ENCODE results near the gene OR6J1. TPM values are rescaled to one million over a fixed set of nuclear protein-coding genes. Genes with fewer than 3 reads are reported as not detected.
A peak's percentile ranks its signal among the peaks of the same experiment; 100 is the strongest.
"Not testable (repeated sequence)": the region's sequence is repeated elsewhere in the genome, so short reads cannot be mapped to it uniquely, and the experiment has no call there.

OR6J1 gene
- total RNA-seq, 1 experiment from 2014 or later = not detected

DNA sequence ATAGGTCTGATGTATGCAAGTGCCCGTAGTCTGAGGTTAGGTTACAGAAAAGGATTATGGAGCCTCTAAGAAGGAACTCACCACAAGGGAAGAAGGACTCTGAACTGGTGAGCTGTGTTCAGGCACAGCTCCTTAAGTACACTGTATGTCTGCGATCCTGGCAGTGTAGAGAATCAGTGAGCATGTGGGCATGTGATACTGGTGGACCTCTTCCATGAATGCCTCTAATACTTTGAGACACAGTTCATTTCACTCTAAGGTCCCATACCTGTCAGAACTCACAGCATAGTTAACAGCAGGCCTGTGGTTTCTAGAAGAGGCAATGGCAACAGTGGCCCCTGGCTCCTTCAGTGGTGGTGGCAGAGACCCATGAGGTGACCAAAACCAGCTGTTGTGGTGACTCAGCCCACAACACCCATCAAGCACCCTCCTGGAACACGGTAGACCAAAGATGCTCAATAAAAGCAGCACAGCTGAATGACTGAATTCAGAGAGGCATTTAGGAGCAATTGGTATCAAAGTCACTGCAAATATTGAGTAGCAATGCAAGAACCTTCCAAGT lies 6.9 kb upstream of the OR6J1 start:
- DNase-seq (ENCODE audit: low spot score) = no peak

DNA sequence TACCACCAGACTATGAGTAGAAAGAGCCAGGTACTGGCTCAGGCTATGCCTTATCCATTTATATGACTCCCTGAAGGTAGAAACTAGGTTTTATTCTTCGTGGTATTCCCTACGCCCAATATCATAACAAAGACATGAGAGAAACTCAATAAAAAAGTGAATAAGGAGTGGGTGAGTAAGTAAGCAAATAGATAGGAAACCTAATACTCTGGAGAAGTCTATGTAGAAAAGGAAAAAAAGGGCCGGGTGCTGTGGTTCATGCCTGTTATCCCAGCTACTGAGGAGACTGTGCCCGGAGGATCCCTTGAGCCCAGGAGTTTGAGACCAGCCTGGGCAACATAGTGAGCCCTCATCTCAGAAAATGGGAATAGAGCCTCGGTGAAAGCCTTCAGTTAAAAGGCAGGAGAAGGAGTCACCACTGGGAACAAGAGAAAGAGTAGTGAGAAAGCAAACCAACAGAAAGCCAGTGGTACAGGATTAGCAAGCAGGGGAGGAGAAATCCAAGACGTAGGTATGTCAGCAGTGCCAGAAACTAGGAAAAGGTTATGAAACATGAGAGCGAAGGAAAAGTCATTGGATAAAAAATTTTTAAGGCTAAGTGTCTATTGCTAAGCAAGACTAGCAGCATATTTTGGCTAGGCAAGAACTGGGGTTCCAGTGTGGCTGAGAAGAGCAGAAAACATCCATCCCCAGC lies 6.0 kb upstream of the OR6J1 start:
- no peak for DNase-seq (ENCODE audit: low spot score)

DNA sequence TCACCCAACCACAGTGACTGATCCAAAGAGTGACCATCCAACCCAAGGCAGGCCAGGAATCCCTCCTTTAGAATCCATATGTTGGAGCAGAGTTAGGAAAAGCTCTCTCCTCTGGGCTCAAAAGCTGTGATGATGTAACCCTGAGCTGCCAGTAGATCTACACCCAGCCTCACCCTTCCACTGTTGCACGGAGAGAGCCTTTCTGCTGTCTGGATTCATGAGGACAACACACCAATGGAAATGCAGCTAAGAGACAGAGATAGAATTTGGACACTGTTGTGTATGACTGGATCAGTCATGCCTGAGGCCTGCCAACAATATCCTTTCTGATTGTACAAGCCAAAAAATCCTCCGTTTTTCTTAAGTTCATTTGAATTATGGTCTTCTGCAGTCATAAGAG lies 4.4 kb upstream of the OR6J1 start:
- no peak for DNase-seq (ENCODE audit: low spot score)

DNA sequence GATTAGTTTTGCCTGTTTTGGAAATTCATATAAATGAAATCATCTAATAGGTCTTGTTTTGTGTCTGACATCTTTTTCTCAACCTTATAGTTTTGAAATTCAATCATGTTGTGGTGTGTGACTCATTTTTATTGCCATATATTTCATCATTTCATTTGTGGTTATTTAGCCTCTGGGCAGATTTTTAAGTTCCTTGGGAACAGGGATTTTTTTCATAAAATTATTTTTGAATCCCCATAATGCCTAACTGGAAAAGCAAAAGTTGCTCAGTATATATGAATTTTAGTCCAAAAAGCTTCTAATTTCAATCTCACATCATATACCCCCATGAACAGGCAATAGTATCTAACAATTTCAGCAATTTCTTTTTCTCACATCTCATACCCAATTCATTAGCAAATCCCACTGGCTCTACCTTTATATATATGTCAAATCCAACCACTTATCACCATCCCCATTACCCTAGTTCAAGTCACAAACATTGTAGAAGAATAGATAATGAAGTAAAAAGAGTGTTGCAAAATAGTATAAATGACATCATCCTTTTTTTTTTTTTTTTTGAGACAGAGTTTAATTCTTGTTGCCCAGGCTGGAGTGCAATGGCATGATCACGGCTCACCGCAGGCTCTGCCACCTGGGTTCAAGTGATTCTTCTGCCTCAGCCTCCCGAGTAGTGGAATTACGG lies 2.6 kb upstream of the OR6J1 start:
- DNase-seq (ENCODE audit: low spot score) = no peak

DNA sequence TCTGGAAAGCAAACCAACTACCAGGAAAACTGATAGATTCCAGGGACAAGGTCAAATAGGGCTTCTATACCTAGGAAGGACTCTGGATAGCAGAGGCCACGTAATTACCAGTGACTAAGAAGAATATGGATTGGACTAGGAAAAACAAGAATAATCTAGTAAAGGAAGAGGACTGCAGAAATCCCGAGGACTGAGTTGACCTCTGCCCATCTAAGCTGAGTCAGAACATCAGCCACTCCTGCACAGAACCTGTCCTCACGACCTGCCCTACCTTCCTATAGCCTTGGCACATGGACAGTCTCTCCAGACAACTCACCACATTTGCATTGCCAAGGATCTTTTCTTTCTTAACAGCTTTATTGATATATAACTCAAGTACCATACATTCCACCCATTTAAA lies 2.3 kb downstream of the OR6J1 start:
- no peak for DNase-seq (ENCODE audit: low spot score)

DNA sequence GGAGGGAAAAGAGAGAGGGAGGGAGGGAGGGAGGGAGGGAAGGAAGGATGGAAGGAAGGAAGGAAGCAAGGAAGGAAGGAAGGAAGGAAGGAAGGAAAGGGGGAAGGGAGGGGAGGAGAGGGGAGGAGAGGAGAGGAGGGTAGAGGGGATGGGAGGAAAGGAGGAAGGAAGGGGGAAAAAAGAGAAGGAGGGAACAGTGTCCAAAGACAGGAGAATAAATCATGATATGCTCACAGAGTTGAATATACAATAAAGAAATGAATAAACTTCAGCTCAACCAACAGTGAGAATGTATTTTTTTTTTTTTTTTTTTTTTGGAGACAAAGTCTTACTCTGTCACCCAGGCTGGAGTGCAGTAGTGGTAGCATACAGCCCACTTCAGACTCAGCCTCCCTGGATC lies 4.0 kb downstream of the OR6J1 start:
- DNase-seq (ENCODE audit: low spot score) = no peak

DNA sequence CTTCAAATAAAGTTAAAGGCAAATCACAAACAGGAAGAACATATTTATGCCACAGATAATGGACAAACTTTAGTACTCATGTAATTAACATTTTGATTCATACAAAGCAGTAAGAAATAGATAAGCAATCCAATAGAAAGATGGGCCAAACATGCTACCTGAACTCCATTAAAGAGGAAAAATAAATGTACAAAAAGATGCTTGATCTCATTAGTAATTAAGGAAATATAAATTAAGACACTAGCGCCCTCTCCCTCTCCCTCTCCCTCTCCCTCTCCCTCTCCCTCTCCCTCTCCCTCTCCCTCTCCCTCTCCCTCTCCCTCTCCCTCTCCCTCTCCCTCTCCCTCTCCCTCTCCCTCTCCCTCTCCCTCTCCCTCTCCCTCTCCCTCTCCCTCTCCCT lies 8.2 kb downstream of the OR6J1 start:
- not testable (repeated sequence) for DNase-seq (ENCODE audit: low spot score)

DNA sequence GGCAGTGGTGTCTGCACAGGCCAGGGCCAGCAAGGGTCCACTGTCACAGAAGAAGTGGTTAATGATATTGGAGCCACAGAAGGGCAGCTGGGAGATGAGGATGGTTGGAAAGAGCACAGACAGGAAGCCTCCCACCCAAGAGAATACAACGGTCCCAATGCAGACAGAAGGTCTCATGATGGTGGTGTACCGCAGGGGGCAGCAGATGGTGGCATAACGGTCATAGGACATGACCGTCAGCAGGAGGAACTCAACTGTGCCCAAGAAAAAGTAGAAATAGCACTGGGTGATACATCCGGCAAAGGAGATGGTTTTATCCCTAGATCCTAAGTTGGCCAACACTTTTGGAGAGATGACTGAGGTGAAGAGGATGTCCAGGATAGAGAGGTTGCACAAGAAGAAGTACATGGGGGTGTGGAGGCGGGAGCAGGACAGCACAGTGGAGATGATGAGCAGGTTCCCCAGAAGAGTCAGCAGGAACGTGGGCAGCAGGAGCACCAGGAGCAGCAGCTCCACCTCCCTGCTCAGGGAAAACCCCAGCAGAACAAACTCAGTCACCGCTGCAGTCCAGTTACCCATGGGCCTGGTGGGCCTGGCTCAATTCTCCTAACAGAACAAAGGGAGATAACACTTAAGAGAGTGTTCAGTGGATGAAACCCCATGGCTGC lies 9.8 kb downstream of the OR6J1 start:
- DNase-seq (ENCODE audit: low spot score) = no peak

DNA sequence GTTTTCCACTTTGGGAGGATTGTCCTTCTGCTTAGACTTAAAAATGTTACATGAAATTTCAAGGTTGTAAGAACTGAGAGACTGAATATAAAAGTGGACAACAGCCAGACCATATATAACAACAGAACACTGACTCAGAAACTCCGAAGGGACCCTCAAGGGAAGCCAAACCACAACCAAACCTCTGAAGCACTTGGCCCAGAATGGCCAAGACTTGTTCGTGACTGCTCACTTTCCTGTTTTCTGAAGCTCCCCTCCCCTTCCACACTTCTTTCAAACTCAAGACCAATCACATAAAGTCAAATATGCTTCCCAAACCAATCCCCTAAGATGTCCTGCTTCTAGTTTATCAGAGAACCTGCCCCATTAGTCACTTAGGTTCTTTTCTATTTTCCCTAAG lies 13.7 kb downstream of the OR6J1 start:
- DNase-seq (ENCODE audit: low spot score) = no peak

DNA sequence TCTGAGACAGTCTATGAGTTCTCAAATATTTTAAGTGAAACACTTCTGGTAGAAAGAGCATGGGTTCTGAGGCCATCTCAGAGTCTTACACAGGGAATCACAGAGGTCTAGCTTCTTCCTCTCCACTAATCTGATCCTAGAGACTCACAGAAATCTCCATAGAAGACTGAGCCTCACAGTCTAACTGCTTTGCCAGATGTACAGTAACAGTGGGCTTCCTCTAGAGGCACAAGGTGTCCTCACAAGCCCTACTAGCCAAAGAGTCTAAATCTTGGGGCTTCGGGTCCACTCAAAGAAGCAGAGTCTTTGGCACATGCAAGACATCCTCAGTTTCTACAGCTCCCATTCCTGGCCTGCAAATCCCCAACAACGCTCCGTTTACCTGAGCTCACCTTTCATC lies 14.1 kb downstream of the OR6J1 start:
- no peak for DNase-seq (ENCODE audit: low spot score)

DNA sequence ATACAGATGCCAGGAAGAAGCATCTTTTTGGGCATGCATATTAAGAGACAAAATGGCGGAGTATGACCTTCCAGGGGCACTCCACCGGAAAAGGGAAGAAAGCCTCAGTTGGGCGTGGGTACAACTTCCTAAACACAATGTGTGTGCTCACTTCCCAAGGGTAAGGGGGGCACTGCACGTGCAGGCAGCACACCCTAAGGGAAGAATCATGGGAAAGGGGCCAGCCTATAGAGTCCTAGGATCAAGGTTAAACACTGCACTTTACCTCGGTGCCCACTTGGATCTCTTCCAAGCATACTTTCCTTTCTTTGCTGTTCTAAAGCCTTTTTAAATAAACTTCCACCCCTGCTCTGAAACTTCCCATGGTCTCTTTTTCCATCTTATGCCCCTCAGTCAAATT lies 14.8 kb downstream of the OR6J1 start:
- no peak for DNase-seq (ENCODE audit: low spot score)

DNA sequence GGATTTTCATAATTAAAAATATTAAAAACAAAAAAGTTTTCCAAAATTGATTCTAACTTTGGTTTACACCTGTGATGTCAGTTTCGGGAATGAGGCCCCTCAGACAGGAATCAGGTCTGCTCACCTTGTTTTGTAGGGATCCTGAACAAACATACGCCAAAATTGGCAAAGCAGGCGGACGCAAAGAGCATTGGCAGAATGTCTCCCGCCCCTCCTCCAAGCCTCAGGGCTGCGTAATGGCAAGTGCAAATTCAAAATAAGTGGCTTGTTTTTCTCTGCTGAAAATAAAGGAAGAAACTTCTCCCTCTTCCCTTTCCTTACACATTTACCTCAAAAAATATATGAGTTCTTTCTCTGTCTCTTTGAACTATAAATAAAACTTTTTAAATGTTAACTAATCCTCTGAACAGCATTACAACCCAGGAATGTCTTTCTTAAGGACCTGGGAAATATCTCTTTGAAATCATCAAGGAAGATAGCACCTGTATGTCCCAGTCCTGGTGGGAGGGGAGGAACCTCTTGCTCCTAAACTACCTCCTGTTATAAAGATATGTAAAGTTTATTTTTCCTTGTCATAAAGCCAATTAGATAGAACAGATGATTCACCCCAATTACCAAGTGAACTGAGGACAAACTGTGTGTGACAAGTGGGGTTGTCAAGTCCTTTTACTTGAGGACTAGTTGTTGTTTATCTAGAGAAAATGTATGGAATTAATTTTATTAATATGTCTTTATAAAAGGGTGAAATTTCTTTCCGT lies 16.5 kb downstream of the OR6J1 start:
- no peak for DNase-seq (ENCODE audit: low spot score)

DNA sequence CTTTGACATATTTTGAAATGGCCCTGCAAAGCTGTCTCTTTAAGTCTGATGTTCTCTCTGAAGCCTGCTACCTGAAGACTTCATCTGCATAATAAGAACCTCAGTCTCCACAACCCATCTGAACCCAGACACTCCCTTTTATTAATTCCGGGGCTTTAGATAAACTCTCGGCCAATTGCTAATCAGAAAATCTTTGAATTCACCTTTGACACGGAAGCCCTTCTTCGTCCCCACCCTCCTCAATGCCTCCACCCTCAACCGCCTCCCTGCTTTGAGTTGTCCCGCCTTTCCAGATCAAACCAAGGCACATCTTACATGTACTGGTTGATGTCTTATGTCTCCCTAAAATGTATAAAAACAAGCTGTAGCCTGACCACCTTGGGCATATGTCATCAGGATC lies 17.6 kb downstream of the OR6J1 start:
- no peak for DNase-seq (ENCODE audit: low spot score)

DNA sequence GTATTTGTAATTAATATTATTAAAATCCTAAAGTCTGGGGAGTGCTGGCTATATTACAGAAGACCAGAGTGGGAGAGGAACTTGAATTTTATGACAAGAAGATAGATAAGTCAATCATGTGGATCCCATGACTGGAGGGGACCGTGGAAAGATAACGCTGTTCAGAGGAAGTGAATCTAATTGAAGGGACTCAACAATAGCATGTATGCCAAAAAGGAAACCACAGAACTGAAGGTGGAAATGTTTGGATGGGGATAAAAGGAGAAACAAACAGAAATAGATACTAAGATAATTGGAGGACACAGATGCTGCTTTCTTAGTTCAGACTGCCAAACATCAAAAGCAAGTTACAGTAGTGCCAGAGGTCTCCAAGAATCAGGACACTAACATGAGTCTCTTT lies 21.1 kb downstream of the OR6J1 start:
- no peak for DNase-seq (ENCODE audit: low spot score)

DNA sequence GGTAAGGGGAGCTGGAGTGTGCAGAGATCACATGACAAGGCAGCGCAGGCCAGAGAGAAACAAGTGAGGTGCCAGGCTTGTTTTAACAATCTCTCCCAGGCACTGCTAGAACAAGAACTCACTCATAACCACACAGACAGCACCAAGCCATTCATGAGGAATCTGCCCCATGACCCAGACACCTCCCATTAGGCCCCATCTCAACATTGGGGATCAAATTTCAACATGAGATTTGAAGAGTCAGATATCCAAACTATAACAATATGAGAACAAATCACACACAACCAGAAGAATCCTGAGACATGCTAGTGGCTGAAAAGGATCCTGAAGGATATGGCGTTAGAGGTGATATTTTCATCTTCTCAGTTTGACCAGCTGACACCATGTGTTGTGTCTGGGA lies 21.9 kb downstream of the OR6J1 start:
- no peak for DNase-seq (ENCODE audit: low spot score)

DNA sequence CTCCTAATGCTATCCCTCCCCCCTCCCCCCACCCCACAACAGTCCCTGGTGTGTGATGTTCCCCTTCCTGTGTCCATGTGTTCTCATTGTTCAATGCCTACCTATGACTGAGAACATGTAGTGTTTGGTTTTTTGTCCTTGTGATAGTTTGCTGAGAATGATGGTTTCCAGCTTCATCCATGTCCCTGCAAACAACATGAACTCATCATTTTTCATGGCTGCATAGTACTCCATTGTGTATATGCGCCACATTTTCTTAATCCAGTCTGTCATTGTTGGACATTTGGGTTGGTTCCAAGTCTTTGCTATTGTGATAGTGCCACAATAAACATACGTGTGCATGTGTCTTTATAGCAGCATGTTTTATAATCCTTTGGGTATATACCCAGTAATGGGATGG lies 28.4 kb downstream of the OR6J1 start:
- not testable (repeated sequence) for DNase-seq (ENCODE audit: low spot score)

DNA sequence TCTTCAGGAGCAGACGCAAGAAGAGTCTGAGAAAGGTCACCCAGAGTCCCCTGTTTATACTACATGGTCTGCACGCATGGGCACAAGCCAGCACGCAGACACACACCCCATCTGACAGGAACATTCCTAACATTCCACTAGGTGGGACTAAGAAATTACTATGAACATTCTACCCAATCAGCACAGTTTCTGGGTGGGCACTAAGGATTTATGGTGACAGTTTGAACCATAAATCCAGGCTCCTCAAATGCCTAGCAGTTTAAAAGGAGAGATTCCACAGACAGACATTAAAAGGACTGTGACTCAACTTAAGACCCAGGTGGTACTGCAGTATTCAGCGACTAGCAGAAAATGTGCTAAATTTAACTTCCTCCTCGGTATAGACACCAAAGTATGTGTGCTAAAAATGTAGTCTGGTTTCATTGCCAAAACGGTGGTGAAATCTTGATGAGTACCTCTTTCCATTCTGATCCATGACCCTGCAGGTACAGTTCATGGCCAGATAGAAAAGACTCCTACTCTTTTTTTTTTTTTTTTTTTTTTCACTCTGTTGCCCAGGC lies 29.8 kb downstream of the OR6J1 start:
- peak; percentile 59 for DNase-seq (ENCODE audit: low spot score)

DNA sequence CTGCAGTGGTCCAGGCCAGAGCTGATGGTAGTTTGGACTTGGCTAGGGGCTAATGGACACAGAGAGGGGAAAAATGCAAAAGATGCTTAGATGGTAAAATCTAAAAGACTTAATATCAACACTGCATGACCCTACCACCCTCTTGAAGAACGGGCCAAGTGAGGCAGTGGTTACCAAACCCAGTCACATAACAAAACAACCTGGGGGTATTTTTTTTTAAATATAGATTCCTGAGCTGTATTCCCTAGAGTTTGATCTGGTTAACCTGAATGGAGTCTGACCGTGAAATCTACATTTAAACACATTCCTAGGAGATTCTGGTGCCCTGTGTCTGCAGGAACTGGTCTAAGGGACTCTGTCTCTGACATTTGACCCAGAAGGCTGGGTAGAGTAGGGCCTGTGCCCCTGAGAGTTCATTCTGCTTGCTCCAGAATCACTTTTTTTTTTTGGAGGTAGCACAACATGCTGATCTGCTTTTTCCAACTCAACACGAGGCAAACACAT lies 30.4 kb downstream of the OR6J1 start:
- no peak for DNase-seq (ENCODE audit: low spot score)

DNA sequence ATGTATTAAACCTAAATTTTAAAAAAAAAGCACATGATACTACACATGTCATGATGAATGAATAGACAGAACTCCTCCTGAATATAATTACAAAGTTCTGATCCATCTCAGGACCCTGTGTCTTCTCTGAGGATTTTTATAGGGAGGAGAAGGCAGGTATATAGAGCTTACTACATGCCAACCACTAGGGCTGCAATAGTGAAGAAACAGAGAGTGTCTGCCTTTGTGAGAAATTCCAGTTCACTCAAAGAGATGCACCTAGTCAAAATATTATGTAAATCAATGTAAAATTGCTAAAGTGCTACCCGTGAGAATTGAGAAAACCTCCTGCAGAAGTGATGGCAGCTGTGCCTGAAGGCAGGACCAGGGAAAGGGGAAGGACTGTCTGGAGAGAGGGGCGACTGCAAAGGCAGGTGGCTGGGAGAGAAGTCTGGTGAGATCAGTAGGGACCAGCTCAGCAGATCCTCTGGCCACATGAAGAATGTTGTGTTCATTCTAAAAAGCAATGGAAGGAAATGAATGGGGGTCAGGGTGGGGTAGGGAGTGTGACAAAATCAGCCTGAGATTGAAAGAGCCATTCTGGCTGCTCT lies 31.0 kb downstream of the OR6J1 start:
- no peak for DNase-seq (ENCODE audit: low spot score)

DNA sequence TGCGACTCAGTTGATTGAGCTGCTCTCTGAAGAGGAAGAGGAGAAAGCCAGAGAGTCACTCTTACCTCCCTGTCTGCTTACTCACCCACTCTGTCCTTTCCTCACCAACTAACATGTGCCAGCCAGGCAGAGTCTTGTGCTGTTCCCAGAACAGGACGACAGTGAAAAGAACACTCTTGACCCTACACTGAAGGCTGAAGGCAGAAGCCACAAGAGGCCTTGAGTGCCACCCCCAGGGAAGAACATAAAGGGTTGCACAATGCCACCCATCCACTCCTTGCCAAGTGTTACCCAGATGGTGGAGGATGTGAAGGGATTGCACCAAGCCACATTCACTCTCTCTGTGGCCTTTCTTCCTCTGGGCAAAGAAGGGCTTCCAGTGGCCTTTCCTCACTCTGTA lies 33.2 kb downstream of the OR6J1 start:
- no peak for DNase-seq (ENCODE audit: low spot score)

DNA sequence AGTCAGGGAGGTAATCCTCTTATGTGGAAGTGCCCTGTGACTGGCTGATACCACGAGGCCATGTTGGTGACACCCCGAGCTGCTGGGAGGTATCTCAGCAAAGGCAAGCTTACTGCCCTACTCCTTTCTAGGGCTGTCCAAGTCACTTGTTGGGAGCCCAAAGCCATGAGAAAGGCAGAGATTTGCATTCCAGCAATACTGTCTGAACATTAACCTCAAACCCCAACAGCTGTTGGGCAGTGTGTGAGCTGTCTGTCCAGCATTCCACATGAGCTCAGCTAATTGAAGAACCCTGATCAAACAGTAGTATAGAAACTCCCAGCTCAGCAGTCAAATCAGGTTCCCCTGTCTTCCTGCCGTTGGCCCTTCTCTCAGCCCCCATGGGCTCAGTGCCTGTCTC lies 36.9 kb downstream of the OR6J1 start:
- DNase-seq (ENCODE audit: low spot score) = no peak

Data from HT-29 (cell line).